Stimulated activated memory B cell treated with anti-CD40 and anti-IgM and Interleukin-4, amounts not matched to agents 10 μg/mL and 1 μg/mL and 100 μg/mL, for 72 hours (primary cell): ENCODE data around the gene NDUFA13.
A peak's percentile ranks its signal among the peaks of the same experiment; 100 is the strongest.

Source experiments
- ATAC-seq: fragments of 150-1000 bp; cut with Tn5 transposase; 2 replicates; pipeline ENCODE4 v1.10.0; 2021
- H3K27ac Mint-ChIP-seq: one replicate; pipeline ENCODE4 v1.8.0; 2022; ENCODE audit warnings: mild to moderate bottlenecking, mixed read lengths
- H3K27me3 Mint-ChIP-seq: one replicate; pipeline ENCODE4 v1.8.0; 2022; ENCODE audit warnings: mixed read lengths
- H3K36me3 Mint-ChIP-seq: one replicate; pipeline ENCODE4 v1.8.0; 2022; ENCODE audit warnings: mixed read lengths
- H3K4me1 Mint-ChIP-seq: one replicate; pipeline ENCODE4 v1.8.0; 2022; ENCODE audit warnings: mixed read lengths
- H3K4me3 Mint-ChIP-seq: one replicate; pipeline ENCODE4 v1.8.0; 2022; ENCODE audit warnings: mild to moderate bottlenecking, moderate library complexity, mixed read lengths
- H3K9me3 Mint-ChIP-seq: one replicate; pipeline ENCODE4 v1.8.0; 2022; ENCODE audit warnings: mixed read lengths

NDUFA13 gene

GRCh38 chr19:19532806-19533701, 17.0 kb downstream of the NDUFA13 start:
- no peaks in the 10 kb centered on the region for H3K27me3 Mint-ChIP-seq
- no peak for ATAC-seq

GRCh38 chr19:19533841-19534240, 17.8 kb downstream of the NDUFA13 start:
- Mint-ChIP-seq H3K4me3 (no peak overlapping the region), H3K36me3 (peaks cover 6% of the 10 kb centered on the region), H3K9me3 (no peaks in the 10 kb centered on the region), H3K27me3 (peaks cover 7% of the 10 kb centered on the region), H3K27ac (no peak overlapping the region), H3K4me1 (peaks cover 24% of the 10 kb centered on the region)
- ATAC-seq, result no peak

More at GRCh38 chr19:19532806-19533701, 17.0 kb downstream of the NDUFA13 start:
- peaks cover 11% of the 10 kb centered on the region for H3K36me3 Mint-ChIP-seq
- no peak overlapping the region for H3K4me3 Mint-ChIP-seq
- H3K9me3 Mint-ChIP-seq, result no peaks in the 10 kb centered on the region
- H3K27ac Mint-ChIP-seq, result no peak overlapping the region
- peaks cover 18% of the 10 kb centered on the region for H3K4me1 Mint-ChIP-seq

- no peak for ATAC-seq
- peaks cover 15% of the 10 kb centered on the region for H3K27me3 Mint-ChIP-seq
- H3K9me3 Mint-ChIP-seq, result no peaks in the 10 kb centered on the region
- H3K4me1 Mint-ChIP-seq, result peaks cover 28% of the 10 kb centered on the region
- H3K36me3 Mint-ChIP-seq, result peaks cover 6% of the 10 kb centered on the region
- no peak overlapping the region for H3K27ac Mint-ChIP-seq
- no peak overlapping the region for H3K4me3 Mint-ChIP-seq
Observed at GRCh38 chr19:19534556-19535265, 18.7 kb downstream of the NDUFA13 start.

DNA sequence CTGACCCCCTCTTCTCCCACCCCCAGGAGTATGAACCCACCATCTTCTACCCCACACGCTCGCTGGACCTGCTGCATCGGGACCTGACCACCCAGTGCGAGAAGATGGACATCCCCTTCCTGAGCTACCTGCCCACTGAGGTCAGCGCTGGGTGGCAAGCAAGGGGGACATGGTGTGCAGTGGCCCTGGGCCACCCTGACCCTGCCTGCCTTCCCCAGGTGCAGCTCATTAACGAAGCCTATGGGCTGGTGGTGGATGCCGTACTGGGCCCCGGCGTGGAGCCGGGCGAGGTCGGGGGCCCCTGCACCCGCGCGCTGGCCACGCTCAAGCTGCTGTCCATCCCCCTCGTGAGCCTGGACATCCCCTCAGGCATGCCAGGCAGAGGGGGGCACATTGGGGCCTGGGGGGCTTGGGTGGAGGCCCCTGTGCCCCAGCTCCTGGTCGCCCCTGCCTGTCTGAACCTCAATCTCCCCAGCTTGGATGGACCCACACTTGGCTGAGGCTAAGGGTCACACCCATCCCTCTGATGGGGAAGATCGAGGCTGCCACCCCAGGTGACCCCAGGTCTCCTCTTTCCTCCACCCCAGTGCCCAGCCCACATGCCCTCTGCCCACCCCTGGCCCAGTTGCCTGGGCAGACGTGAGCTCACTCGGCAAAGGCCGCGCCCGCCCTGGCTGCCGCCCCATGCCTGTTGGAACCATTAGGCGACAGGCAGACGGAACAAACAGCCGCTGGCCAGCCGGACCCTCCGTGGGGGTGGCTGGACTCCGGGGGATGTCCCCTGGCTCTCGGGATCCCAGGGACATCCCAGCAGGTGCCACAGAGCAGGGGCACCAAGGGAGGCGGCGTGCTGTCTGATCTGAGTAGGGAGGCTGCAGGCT, 19.5 kb downstream of the NDUFA13 start:
- peaks cover 6% of the 10 kb centered on the region for H3K36me3 Mint-ChIP-seq
- H3K4me1 Mint-ChIP-seq, result peaks cover 30% of the 10 kb centered on the region
- no peak for ATAC-seq
- H3K27ac Mint-ChIP-seq, result no peak overlapping the region
- H3K4me3 Mint-ChIP-seq, result no peak overlapping the region
- H3K27me3 Mint-ChIP-seq, result peaks cover 19% of the 10 kb centered on the region
- H3K9me3 Mint-ChIP-seq, result no peaks in the 10 kb centered on the region

DNA sequence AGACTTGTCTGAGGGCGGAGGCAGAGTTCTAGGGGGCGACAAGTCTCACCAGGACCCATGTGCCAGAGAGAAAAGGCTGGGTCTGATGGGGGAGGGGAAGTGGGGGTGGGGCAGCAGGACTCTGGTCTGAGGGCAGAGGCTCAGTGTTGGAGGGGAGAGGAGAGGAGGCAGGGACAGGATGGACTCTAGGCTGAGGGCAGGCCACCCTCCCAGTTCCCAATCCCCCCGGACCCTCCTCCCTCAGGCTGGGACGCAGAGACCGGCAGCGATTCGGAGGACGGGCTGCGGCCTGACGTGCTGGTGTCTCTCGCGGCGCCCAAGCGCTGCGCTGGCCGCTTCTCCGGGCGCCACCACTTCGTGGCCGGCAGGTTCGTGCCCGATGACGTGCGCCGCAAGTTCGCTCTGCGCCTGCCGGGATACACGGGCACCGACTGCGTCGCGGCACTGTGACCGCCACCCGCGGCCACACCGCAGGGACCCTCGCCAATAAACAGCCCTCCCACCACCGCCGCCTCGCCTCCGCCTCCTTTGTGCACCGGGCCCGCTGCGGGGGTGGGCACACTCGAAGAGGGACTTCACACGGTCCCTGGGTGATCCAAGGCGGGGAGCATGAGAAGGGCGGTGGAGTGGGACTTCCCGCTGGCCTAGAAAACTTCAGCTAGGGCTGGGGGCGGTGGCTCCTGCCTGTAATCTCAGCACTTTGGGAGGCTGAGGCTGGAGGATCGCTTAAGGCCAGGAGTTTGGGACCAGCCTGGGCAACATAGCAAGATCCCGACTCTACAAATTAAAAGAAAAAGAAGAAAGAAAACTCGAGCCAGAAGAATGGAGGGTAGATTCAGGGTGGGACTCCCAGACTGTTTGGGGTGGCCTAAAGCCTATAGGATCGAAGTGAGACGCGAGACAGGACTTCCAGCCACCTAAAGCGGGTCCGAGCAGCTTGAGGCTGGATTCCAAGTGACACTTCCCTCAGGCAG, 21.3 kb downstream of the NDUFA13 start:
- H3K4me1 Mint-ChIP-seq, result peaks cover 35% of the 10 kb centered on the region
- ATAC-seq, result no peak
- H3K4me3 Mint-ChIP-seq, result peak overlapping the region; percentile 64
- peak overlapping the region; percentile 37 for H3K27ac Mint-ChIP-seq
- no peaks in the 10 kb centered on the region for H3K9me3 Mint-ChIP-seq
- H3K27me3 Mint-ChIP-seq, result peaks cover 37% of the 10 kb centered on the region
- no peaks in the 10 kb centered on the region for H3K36me3 Mint-ChIP-seq

DNA sequence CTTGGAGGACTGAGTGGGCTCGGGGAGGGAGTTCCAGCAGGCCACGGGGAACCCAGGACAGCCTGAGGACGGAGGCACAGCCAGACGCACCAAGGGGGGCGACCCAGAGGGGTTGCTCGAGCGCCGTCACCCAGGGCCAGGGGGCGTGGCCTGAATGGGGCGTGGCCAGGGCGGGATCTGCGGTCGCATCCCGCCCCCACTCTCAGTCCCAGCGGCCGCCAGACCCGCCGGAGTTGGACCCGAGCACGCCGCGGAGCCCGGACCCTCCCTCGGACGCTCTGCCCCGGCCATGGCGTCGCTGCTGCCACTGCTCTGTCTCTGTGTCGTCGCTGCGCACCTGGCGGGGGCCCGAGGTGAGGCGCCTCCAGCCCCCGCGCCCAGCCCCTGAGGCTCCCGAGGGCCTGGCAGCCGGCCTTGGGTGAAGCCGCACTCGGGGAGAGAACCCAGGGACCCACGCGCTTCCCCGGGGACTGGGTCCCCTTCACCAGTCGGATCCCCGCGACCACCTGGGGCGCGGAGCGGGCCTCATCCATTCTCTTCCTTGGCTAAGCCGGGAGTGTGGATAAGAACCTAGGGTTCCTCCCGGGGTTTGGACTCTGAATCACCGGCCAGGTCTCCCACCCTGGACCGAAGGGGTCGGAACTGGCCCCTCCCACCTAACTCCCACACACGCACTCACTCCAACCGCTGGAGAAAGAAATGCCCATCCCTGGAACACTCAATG, 22.2 kb downstream of the NDUFA13 start, which contains the start of gene CILP2:
CILP2 (plus strand) TSS at position 205 of the 724 bp plus-strand sequence; CDS start at position 290, 85 bp downstream.
- peak; percentile 18 for ATAC-seq
- Mint-ChIP-seq H3K9me3 (no peaks in the 10 kb centered on the region), H3K36me3 (no peaks in the 10 kb centered on the region), H3K4me3 (peak within 1 kb of the TSS; percentile 64), H3K4me1 (peaks cover 34% of the 10 kb centered on the region), H3K27me3 (peaks cover 45% of the 10 kb centered on the region), H3K27ac (peak within 1 kb of the TSS; percentile 37)

GRCh38 chr19:19538785-19539166, 22.8 kb downstream of the NDUFA13 start:
- ATAC-seq, result peak; percentile 13
- peak overlapping the region; percentile 63 for H3K4me3 Mint-ChIP-seq
- peaks cover 50% of the 10 kb centered on the region for H3K27me3 Mint-ChIP-seq
- H3K9me3 Mint-ChIP-seq, result no peaks in the 10 kb centered on the region
- peaks cover 34% of the 10 kb centered on the region for H3K4me1 Mint-ChIP-seq
- no peaks in the 10 kb centered on the region for H3K36me3 Mint-ChIP-seq
- H3K27ac Mint-ChIP-seq, result peak overlapping the region; percentile 33

- Mint-ChIP-seq H3K4me3 (peak overlapping the region; percentile 24), H3K9me3 (no peaks in the 10 kb centered on the region), H3K27ac (no peak overlapping the region), H3K36me3 (no peaks in the 10 kb centered on the region), H3K4me1 (peaks cover 34% of the 10 kb centered on the region), H3K27me3 (peaks cover 54% of the 10 kb centered on the region)
- ATAC-seq, result no peak
Observed at GRCh38 chr19:19539698-19540063, 23.7 kb downstream of the NDUFA13 start.

- peaks cover 34% of the 10 kb centered on the region for H3K4me1 Mint-ChIP-seq
- H3K4me3 Mint-ChIP-seq, result peak overlapping the region; percentile 56
- H3K36me3 Mint-ChIP-seq, result no peaks in the 10 kb centered on the region
- ATAC-seq, result peak; percentile 16
- H3K9me3 Mint-ChIP-seq, result no peaks in the 10 kb centered on the region
- peaks cover 54% of the 10 kb centered on the region for H3K27me3 Mint-ChIP-seq
- H3K27ac Mint-ChIP-seq, result peak overlapping the region; percentile 25
Observed at GRCh38 chr19:19540064-19540714, 24.2 kb downstream of the NDUFA13 start.

DNA sequence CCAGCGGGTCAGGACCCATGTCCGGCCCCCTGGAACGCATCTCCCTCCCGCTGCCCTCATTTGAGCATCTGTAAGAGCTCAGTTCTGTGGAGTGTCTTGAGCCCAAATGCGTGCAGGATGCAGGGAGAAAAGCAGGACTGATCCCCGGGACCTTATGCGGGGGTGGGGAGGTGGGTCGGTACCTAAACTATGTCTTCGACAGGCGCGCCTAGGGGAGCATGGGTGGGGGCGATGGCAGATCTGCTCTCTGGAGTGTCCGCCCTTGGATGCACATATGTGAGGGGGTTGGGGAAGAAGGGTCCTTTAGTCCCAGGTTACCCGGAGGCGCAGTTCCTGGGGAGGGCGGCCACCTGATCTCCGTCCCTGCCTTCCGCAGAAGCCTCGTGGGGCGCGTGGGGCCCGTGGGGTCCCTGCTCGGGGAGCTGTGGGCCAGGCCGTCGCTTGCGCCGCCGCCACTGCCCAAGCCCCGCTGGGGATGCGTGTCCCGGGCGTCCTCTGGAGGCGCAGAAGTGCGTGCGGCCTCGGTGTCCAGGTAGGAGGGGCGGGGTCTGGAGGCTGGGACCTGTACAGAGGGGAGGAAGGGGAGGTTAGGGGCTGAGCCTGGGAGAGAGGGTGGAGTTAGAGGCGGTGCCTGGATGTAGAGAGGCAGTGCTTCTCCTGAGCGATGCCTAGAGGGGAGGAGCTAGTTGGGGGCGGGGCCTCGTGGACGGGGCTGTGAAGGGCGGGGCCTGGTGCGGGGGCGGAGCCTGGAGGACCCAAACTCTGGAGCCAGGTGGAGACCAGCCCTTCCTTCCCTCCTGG, 24.9 kb downstream of the NDUFA13 start:
- H3K9me3 Mint-ChIP-seq, result no peaks in the 10 kb centered on the region
- peaks cover 34% of the 10 kb centered on the region for H3K4me1 Mint-ChIP-seq
- ATAC-seq, result peak; percentile 80
- peak overlapping the region; percentile 25 for H3K27ac Mint-ChIP-seq
- peak overlapping the region; percentile 56 for H3K4me3 Mint-ChIP-seq
- H3K27me3 Mint-ChIP-seq, result peaks cover 54% of the 10 kb centered on the region
- H3K36me3 Mint-ChIP-seq, result no peaks in the 10 kb centered on the region

GRCh38 chr19:19541616-19542015, 25.6 kb downstream of the NDUFA13 start:
- no peak for ATAC-seq
- H3K4me3 Mint-ChIP-seq, result peak overlapping the region; percentile 56
- H3K4me1 Mint-ChIP-seq, result peaks cover 33% of the 10 kb centered on the region
- peaks cover 54% of the 10 kb centered on the region for H3K27me3 Mint-ChIP-seq
- no peak overlapping the region for H3K27ac Mint-ChIP-seq
- no peaks in the 10 kb centered on the region for H3K9me3 Mint-ChIP-seq
- H3K36me3 Mint-ChIP-seq, result no peaks in the 10 kb centered on the region

- Mint-ChIP-seq H3K4me1 (peaks cover 26% of the 10 kb centered on the region), H3K4me3 (no peak overlapping the region), H3K36me3 (no peaks in the 10 kb centered on the region), H3K27me3 (peaks cover 54% of the 10 kb centered on the region), H3K27ac (no peak overlapping the region), H3K9me3 (no peaks in the 10 kb centered on the region)
- no peak for ATAC-seq
Observed at GRCh38 chr19:19542507-19542906, 26.5 kb downstream of the NDUFA13 start.
